Measurements from ENCODE around the gene SPO11. TPM values are rescaled to one million over a fixed set of nuclear protein-coding genes. Genes with fewer than 3 reads are reported as not detected.

Gene SPO11
- total and polyA plus RNA-seq, 9 of the 15 experiments (the other 6 are each of a cell fraction or from before 2014, with no cell fraction given) = not detected

GRCh38 chr20:57289391-57290177 lies 40.0 kb upstream of the SPO11 start:
- intact Hi-C loops (cut with micrococcal nuclease) (no loop called here), in situ Hi-C loops (cut with MboI) (no loop called here)
- H3K4me2 ChIP-seq (ENCODE audit: insufficient read depth, low read length) = no peak overlapping the region
- ChIA-PET POLR2A (no interaction called here), CTCF (ENCODE audit: low intra/inter-chr PET ratio) (no interaction called here)
- H3K4me1 ChIP-seq (replicated peaks in 1 of 2; ENCODE audit: control insufficient read depth in 2 of 2, insufficient read depth in 2 of 2, low read length in 2 of 2) = no peaks in the 10 kb centered on the region
- no peak overlapping the region for H3K4me3 ChIP-seq
- H3K9ac ChIP-seq (ENCODE audit: insufficient read depth in 1 of 2, low read depth in 2 of 2, low read length in 2 of 2) = no peak overlapping the region
- H3K9me3 ChIP-seq (replicated peaks; ENCODE audit: control insufficient read depth, insufficient read depth, low read depth, low read length) = no peaks in the 10 kb centered on the region
- FAIRE-seq (no peak), ATAC-seq (no peak), DNase-seq (ENCODE audit: extremely low read depth in 1 of 4, low spot score in 3 of 4) (no peak)
- no peak for TF ChIP-seq HMGN3 (IDR thresholded peaks at IDR 0.05; ENCODE audit: borderline replicate concordance, extremely low read depth, insufficient read length, low read depth, low read length)
- no peak for TF ChIP-seq NFE2L1 (tag; IDR thresholded peaks at IDR 0.05; ENCODE audit: borderline replicate concordance, low read depth)
- TF ChIP-seq IRF2 (CRISPR knock-in tag; IDR thresholded peaks at IDR 0.05) = no peak
- no peak for TF ChIP-seq LARP7 (IDR thresholded peaks at IDR 0.05)
- TF ChIP-seq NFXL1 (CRISPR knock-in tag; IDR thresholded peaks at IDR 0.05) = no peak
- TF ChIP-seq THAP7 (CRISPR knock-in tag; IDR thresholded peaks at IDR 0.05) = no peak
- no peak for TF ChIP-seq MECOM (CRISPR knock-in tag; IDR thresholded peaks at IDR 0.05)
- no peak for TF ChIP-seq ZNF124 (CRISPR knock-in tag; IDR thresholded peaks at IDR 0.05)
- TF ChIP-seq RB1 (IDR thresholded peaks at IDR 0.05; ENCODE audit: low read depth) = no peak
- TF ChIP-seq TFAM (CRISPR knock-in tag; conservative IDR thresholded peaks at IDR 0.05) = no peak
- no peak for TF ChIP-seq GTF2A2 (tag; IDR thresholded peaks at IDR 0.05)
- TF ChIP-seq ESRRA (IDR thresholded peaks at IDR 0.05; ENCODE audit: borderline replicate concordance, low read depth) = no peak
- TF ChIP-seq RFX1 (IDR thresholded peaks at IDR 0.05) = no peak
- no peak for TF ChIP-seq HES1 (IDR thresholded peaks at IDR 0.05; ENCODE audit: low read depth)
- H4K20me1 ChIP-seq (replicated peaks; ENCODE audit: control insufficient read depth, insufficient read depth, low read length) = 0 out of 2 replicates have a peak, but pooled peaks cover 3% of the 10 kb centered on the region
- H2AFZ ChIP-seq (ENCODE audit: low read depth, low read length) = no peak overlapping the region
- no peaks in the 10 kb centered on the region for H3K36me3 ChIP-seq (ENCODE audit: control insufficient read depth, insufficient read depth, low read length)
- H3K9me1 ChIP-seq (ENCODE audit: control insufficient read depth, insufficient read depth, low read length) = no peaks in the 10 kb centered on the region
- H3K27ac ChIP-seq (ENCODE audit: extremely low read depth, low read depth, low read length) = no peak overlapping the region
- WGBS (ENCODE audit: insufficient coverage, low coverage, missing lambda C conversion rate) = 2% methylated on average over 7 of the region's 8 CpGs
- peaks cover 31 to 82% of the 10 kb centered on the region in 2 experiments for H3K27me3 ChIP-seq (ENCODE audit: control insufficient read depth in 2 of 2, insufficient read depth in 2 of 2, low read length in 2 of 2)
- H3K79me2 ChIP-seq (ENCODE audit: control insufficient read depth, insufficient read depth, low read length) = no peaks in the 10 kb centered on the region
- no TSS peak for BruUV-seq (replicated peaks)
